Measurements from ENCODE around the gene ACTMAP.
A peak's percentile ranks its signal among the peaks of the same experiment; 100 is the strongest.

ACTMAP gene

GRCh38 chr19:40762754-40763470, 12.6 kb upstream of the ACTMAP start:
- TF ChIP-seq CTCF (conservative IDR thresholded peaks at IDR 0.05; ENCODE audit: low read depth), result no peak
- POLR2A ChIA-PET (ENCODE audit: low non-redundant PET), result no interaction called here
- no peak for DNase-seq (ENCODE audit: low spot score)
- CTCF ChIA-PET, result interaction anchor here (0.6 kb wide), 1 partner anchor 44 kb away, joined by 3 read pairs; no protein-coding TSS in a partner anchor
- H3K27ac ChIP-seq, result peak overlapping the region; percentile 22

GRCh38 chr19:40759352-40759751, 9.1 kb upstream of the ACTMAP start:
- ChIA-PET POLR2A (ENCODE audit: low non-redundant PET) (no interaction called here), CTCF (no interaction called here)
- no peak for DNase-seq (ENCODE audit: low spot score)
- H3K27ac ChIP-seq, result peak overlapping the region; percentile 32; the same call in 1 of the 2 replicates
- TF ChIP-seq CTCF (conservative IDR thresholded peaks at IDR 0.05; ENCODE audit: low read depth), result no peak

- ChIA-PET CTCF (no interaction called here), POLR2A (ENCODE audit: low non-redundant PET) (no interaction called here)
- no peak for TF ChIP-seq CTCF (conservative IDR thresholded peaks at IDR 0.05; ENCODE audit: low read depth)
- no peak for DNase-seq (ENCODE audit: low spot score)
- 0 out of 2 replicates have a peak overlapping the region, but pooled peaks have one; percentile 32 for H3K27ac ChIP-seq
Measured at GRCh38 chr19:40758491-40758890, 8.2 kb upstream of the ACTMAP start.

- ChIA-PET CTCF (no interaction called here), POLR2A (ENCODE audit: low non-redundant PET) (interaction anchor here (1.0 kb wide), 1 partner anchor 13 kb away, joined by 3 read pairs; no protein-coding TSS in a partner anchor)
- DNase-seq (ENCODE audit: low spot score), result peak; percentile 48
- H3K27ac ChIP-seq, result peak overlapping the region; percentile 61
- no peak for TF ChIP-seq CTCF (conservative IDR thresholded peaks at IDR 0.05; ENCODE audit: low read depth)
Measured at GRCh38 chr19:40756502-40757110, 6.3 kb upstream of the ACTMAP start.

- DNase-seq (ENCODE audit: low spot score), result no peak
- H3K27ac ChIP-seq, result peak overlapping the region; percentile 61
- CTCF ChIA-PET, result interaction anchor here (0.6 to 1.2 kb wide), 2 partner anchors 16 to 104 kb away, joined by 3 to 7 read pairs; no protein-coding TSS in a partner anchor
- POLR2A ChIA-PET (ENCODE audit: low non-redundant PET), result interaction anchor here (1.0 kb wide), 1 partner anchor 12 kb away, joined by 3 read pairs; no protein-coding TSS in a partner anchor
- TF ChIP-seq CTCF (conservative IDR thresholded peaks at IDR 0.05; ENCODE audit: low read depth), result no peak
Measured at GRCh38 chr19:40755791-40756190, 5.5 kb upstream of the ACTMAP start.

- POLR2A ChIA-PET (ENCODE audit: low non-redundant PET), result no interaction called here
- peak overlapping the region; percentile 61 for H3K27ac ChIP-seq
- DNase-seq (ENCODE audit: low spot score), result no peak
- CTCF ChIA-PET, result interaction anchor here (1.2 kb wide), 1 partner anchor 16 kb away, joined by 7 read pairs; no protein-coding TSS in a partner anchor
- no peak for TF ChIP-seq CTCF (conservative IDR thresholded peaks at IDR 0.05; ENCODE audit: low read depth)
Measured at GRCh38 chr19:40755248-40755624, 5.0 kb upstream of the ACTMAP start.
